GM12878 (cell line): ENCODE data around the gene PLEKHA6.

Experiments
- CTCF ChIP-seq, 3 experiments: IDR thresholded peaks in 2 of 3; conservative IDR thresholded peaks in 1 of 3; 2 replicates each; pipeline ENCODE4 v1.5.1; 2011; ENCODE audit warnings: low read depth in 3 of 3, low read length in 3 of 3, mild to moderate bottlenecking in 3 of 3, control low read depth in 2 of 3, moderate library complexity in 2 of 3, inconsistent platforms in 1 of 3, mixed read lengths in 1 of 3; ENCODE audit not compliant: control insufficient read depth in 2 of 3, insufficient read depth in 1 of 3; ENCODE audit errors: extremely low read depth in 1 of 3
- NBN ChIP-seq: fragments of 450-650 bp; IDR thresholded peaks from 2 replicates; pipeline ENCODE4 v1.6.1; 2016
- RAD21 ChIP-seq: IDR thresholded peaks from 2 replicates; pipeline ENCODE4 v1.6.1; 2011; ENCODE audit warnings: mild to moderate bottlenecking, low read depth, low read length, moderate library complexity; ENCODE audit not compliant: insufficient read depth
- SKIL ChIP-seq: fragments of 450-650 bp; IDR thresholded peaks from 2 replicates; pipeline ENCODE4 v1.6.1; 2017; ENCODE audit warnings: mild to moderate bottlenecking, low read depth, inconsistent platforms; ENCODE audit not compliant: poor library complexity, severe bottlenecking
- SMAD1 ChIP-seq: fragments of 450-650 bp; IDR thresholded peaks from 2 replicates; pipeline ENCODE4 v1.6.1; 2018; ENCODE audit warnings: mild to moderate bottlenecking, low read depth; ENCODE audit not compliant: partially characterized antibody
- ZBTB40 ChIP-seq: fragments of 450-650 bp; IDR thresholded peaks from 2 replicates; pipeline ENCODE4 v1.6.1; 2016; ENCODE audit warnings: mild to moderate bottlenecking, moderate library complexity, borderline replicate concordance

GRCh38 chr1:204406621-204407020 lies 46.9 kb upstream of the PLEKHA6 start:
- TF ChIP-seq RAD21, result no peak
- TF ChIP-seq SKIL, result no peak
- no peak for TF ChIP-seq NBN
- TF ChIP-seq CTCF (IDR thresholded peaks at IDR 0.05 in 2 of 3, conservative IDR thresholded peaks at IDR 0.05 in 1 of 3; ENCODE audit: control insufficient read depth in 2 of 3, extremely low read depth in 1 of 3, insufficient read depth in 1 of 3, low read depth in 3 of 3, low read length in 3 of 3), result no peak
- no peak for TF ChIP-seq SMAD1
- TF ChIP-seq ZBTB40, result no peak
